H1 (cell line): Measurements from ENCODE around the gene ZBTB49. TPM values are rescaled to one million over a fixed set of nuclear protein-coding genes. Genes with fewer than 3 reads are reported as not detected.

Experiments used
- CTCF ChIA-PET: fragments of 300-600 bp; sonication (Branson Sonifier 250); formaldehyde crosslinking; loops from one replicate; lab custom pipeline; 2021; ENCODE audit not compliant: partially characterized antibody; lab: Charles Lee
- POLR2A ChIA-PET: fragments of 300-600 bp; sonication (Branson Sonifier 250); formaldehyde crosslinking; loops from one replicate; lab custom pipeline; 2021; ENCODE audit warnings: inconsistent platforms; ENCODE audit not compliant: partially characterized antibody; lab: Charles Lee
- DNase-seq, 2 experiments: peaks; one replicate each; pipeline versions ENCODE4 v3.0.0 to v3.0.0-alpha.2; 2010 to 2022; ENCODE audit warnings: low spot score in 2 of 2, low read depth in 1 of 2, mixed read lengths in 1 of 2
- FAIRE-seq: peaks from 2 replicates; lab custom pipeline; 2011; peaks lifted over from hg19 to GRCh38; lab: Jason Lieb, UNC
- H2AFZ ChIP-seq: 2 replicates; pipeline ENCODE4 v1.8.1; 2012; ENCODE audit warnings: low read length, inconsistent platforms
- H2AK5ac ChIP-seq: 2 replicates; pipeline ENCODE4 v1.6.1; 2013; ENCODE audit warnings: low read depth, low read length
- H2BK120ac ChIP-seq: replicated peaks from 2 replicates; pipeline ENCODE3; 2013; ENCODE audit warnings: low read depth, low read length, inconsistent platforms
- H2BK12ac ChIP-seq: 2 replicates; pipeline ENCODE4 v1.6.1; 2013; ENCODE audit warnings: low read depth, low read length
- H2BK15ac ChIP-seq: 2 replicates; pipeline ENCODE4 v1.6.1; 2013; ENCODE audit warnings: low read length
- H2BK20ac ChIP-seq: 2 replicates; pipeline ENCODE4 v1.6.1; 2013; ENCODE audit warnings: low read length
- H2BK5ac ChIP-seq: 2 replicates; pipeline ENCODE4 v1.6.1; 2013; ENCODE audit warnings: low read depth, low read length
- H3K14ac ChIP-seq: 2 replicates; pipeline ENCODE4 v1.6.1; 2013; ENCODE audit warnings: inconsistent platforms; ENCODE audit not compliant: insufficient read length
- H3K18ac ChIP-seq: 2 replicates; pipeline ENCODE4 v1.6.1; 2013; ENCODE audit warnings: low read length; ENCODE audit errors: extremely low read depth
- H3K23ac ChIP-seq: 2 replicates; pipeline ENCODE4 v1.6.1; 2013; ENCODE audit warnings: inconsistent platforms; ENCODE audit not compliant: insufficient read length
- H3K23me2 ChIP-seq: 2 replicates; pipeline ENCODE4 v1.6.1; 2013; ENCODE audit warnings: low read depth, low read length
- H3K27ac ChIP-seq: 2 replicates; pipeline ENCODE4 v1.6.1; 2011; ENCODE audit warnings: low read depth, low read length, inconsistent platforms
- H3K27me3 ChIP-seq, 4 experiments: replicated peaks in 1 of 4; 1 replicate in 1 of 4; 2 replicates in 3 of 4; pipeline versions ENCODE4 v1.6.1 to v1.8.1; 2011 to 2013; ENCODE audit warnings: low read length in 3 of 4, mild to moderate bottlenecking in 3 of 4, inconsistent platforms in 2 of 4, mixed read lengths in 2 of 4, moderate library complexity in 1 of 4; ENCODE audit not compliant: control insufficient read depth in 3 of 4, insufficient read depth in 3 of 4; ENCODE audit errors: extremely low read depth in 1 of 4
- H3K36me3 ChIP-seq, 4 experiments: 2 replicates each; pipeline versions ENCODE4 v1.6.1 to v1.8.1; 2011 to 2013; ENCODE audit warnings: mild to moderate bottlenecking in 4 of 4, low read length in 3 of 4, moderate library complexity in 2 of 4, control low read depth in 1 of 4, inconsistent platforms in 1 of 4; ENCODE audit not compliant: insufficient read depth in 4 of 4, control insufficient read depth in 2 of 4
- H3K4ac ChIP-seq: replicated peaks from 2 replicates; pipeline ENCODE3; 2013; ENCODE audit warnings: low read length, low read depth, mixed read lengths, inconsistent platforms; ENCODE audit not compliant: insufficient read length
- H3K4me1 ChIP-seq, 4 experiments: replicated peaks in 1 of 4; 1 replicate in 1 of 4; 2 replicates in 3 of 4; pipeline versions ENCODE4 v1.6.1 to v1.8.1; 2011 to 2013; ENCODE audit warnings: low read length in 3 of 4, inconsistent platforms in 2 of 4, mixed read lengths in 1 of 4; ENCODE audit not compliant: insufficient read depth in 4 of 4, control insufficient read depth in 3 of 4
- H3K4me2 ChIP-seq, 2 experiments: 2 replicates each; pipeline versions ENCODE4 v1.6.1 to v1.8.1; 2011 to 2013; ENCODE audit warnings: low read depth in 2 of 2, low read length in 2 of 2, control low read depth in 1 of 2, inconsistent platforms in 1 of 2, mild to moderate bottlenecking in 1 of 2; ENCODE audit not compliant: insufficient read depth in 1 of 2
- H3K4me3 ChIP-seq, 4 experiments: fragments of 200-600, 300-600 bp in 1 of 4; sonication (generic), shearing (Covaris generic), sonication (Bioruptor Twin) in 1 of 4; 2 replicates each; pipeline versions ENCODE4 v1.5.1 to v1.8.1; 2011 to 2016; ENCODE audit warnings: low read length in 4 of 4, low read depth in 3 of 4, control low read depth in 2 of 4, inconsistent platforms in 2 of 4, mild to moderate bottlenecking in 2 of 4, mixed read lengths in 1 of 4, moderate library complexity in 1 of 4; ENCODE audit not compliant: insufficient read depth in 2 of 4; ENCODE audit errors: extremely low read depth in 1 of 4
- H3K56ac ChIP-seq: replicated peaks from 2 replicates; pipeline ENCODE3; 2013; ENCODE audit warnings: low read depth, mild to moderate bottlenecking, mixed read lengths, low read length, inconsistent platforms; ENCODE audit not compliant: insufficient read length
- H3K79me1 ChIP-seq: 2 replicates; pipeline ENCODE4 v1.6.1; 2013; ENCODE audit warnings: low read depth, low read length, control low read depth
- H3K79me2 ChIP-seq, 2 experiments: 2 replicates each; pipeline versions ENCODE4 v1.6.1 to v1.8.1; 2012 to 2013; ENCODE audit warnings: low read length in 2 of 2, mild to moderate bottlenecking in 2 of 2, inconsistent platforms in 1 of 2; ENCODE audit not compliant: insufficient read depth in 2 of 2, control insufficient read depth in 1 of 2
- H3K9ac ChIP-seq, 4 experiments: replicated peaks in 1 of 4; 1 replicate in 1 of 4; 2 replicates in 3 of 4; pipeline versions ENCODE4 v1.6.1 to v1.8.1; 2011 to 2013; ENCODE audit warnings: low read depth in 3 of 4, low read length in 3 of 4, control low read depth in 2 of 4, mild to moderate bottlenecking in 2 of 4, moderate library complexity in 2 of 4, inconsistent platforms in 1 of 4; ENCODE audit errors: extremely low read depth in 1 of 4
- H3K9me3 ChIP-seq, 2 experiments: 2 replicates each; pipeline versions ENCODE4 v1.6.1 to v1.8.1; 2012 to 2013; ENCODE audit warnings: mild to moderate bottlenecking in 2 of 2, moderate library complexity in 2 of 2, control low read depth in 1 of 2, inconsistent platforms in 1 of 2, low read depth in 1 of 2, low read length in 1 of 2, mixed read lengths in 1 of 2; ENCODE audit not compliant: insufficient read depth in 2 of 2
- H4K20me1 ChIP-seq, 2 experiments: replicated peaks in 1 of 2; 2 replicates each; pipeline versions ENCODE3 to v1.8.1; 2011 to 2013; ENCODE audit warnings: inconsistent platforms in 2 of 2, low read length in 2 of 2, mild to moderate bottlenecking in 1 of 2; ENCODE audit not compliant: insufficient read depth in 2 of 2, control insufficient read depth in 1 of 2
- H4K5ac ChIP-seq: 2 replicates; pipeline ENCODE4 v1.6.1; 2013; ENCODE audit warnings: low read length, low read depth, mixed read lengths, inconsistent platforms; ENCODE audit not compliant: insufficient read length
- H4K8ac ChIP-seq: 2 replicates; pipeline ENCODE4 v1.8.0; 2013; ENCODE audit warnings: mild to moderate bottlenecking, moderate library complexity, low read length, inconsistent platforms; ENCODE audit not compliant: insufficient read depth; ENCODE audit errors: extremely low read depth
- H4K91ac ChIP-seq: replicated peaks from 2 replicates; pipeline ENCODE3; 2013; ENCODE audit warnings: low read length, mixed read lengths, inconsistent platforms; ENCODE audit not compliant: insufficient read length
- PHF8 ChIP-seq: fragments of 200-600 bp; sonication (generic); conservative IDR thresholded peaks from 2 replicates; pipeline ENCODE4 v1.7.1; 2012; ENCODE audit warnings: low read depth, mild to moderate bottlenecking, inconsistent platforms, low read length, moderate library complexity
- RXRA ChIP-seq: IDR thresholded peaks from 2 replicates; pipeline ENCODE4 v1.6.1; 2011; ENCODE audit warnings: low read depth, mild to moderate bottlenecking, low read length, moderate library complexity; ENCODE audit not compliant: insufficient read depth
- TAF7 ChIP-seq: optimal IDR thresholded peaks from 2 replicates; pipeline ENCODE3; 2011; ENCODE audit warnings: low read depth, mild to moderate bottlenecking, inconsistent platforms, low read length, moderate library complexity, borderline replicate concordance
- ZNF274 ChIP-seq: IDR thresholded peaks from 2 replicates; pipeline ENCODE4 v1.7.0; 2012; ENCODE audit warnings: low read length, borderline replicate concordance; ENCODE audit errors: extremely low read depth
- WGBS, 2 experiments: shearing (Covaris generic) in 1 of 2; methylation state at CpG; one replicate each; pipeline versions ENCODE4 v1.1.6 to v1.1.7; 2013 to 2015; ENCODE audit warnings: low lambda C conversion rate in 2 of 2, mixed read lengths in 2 of 2, inconsistent platforms in 1 of 2, low coverage in 1 of 2, missing lambda C conversion rate in 1 of 2; ENCODE audit not compliant: insufficient replicate concordance in 2 of 2, insufficient coverage in 1 of 2, insufficient read length in 1 of 2; ENCODE audit errors: extremely low coverage in 1 of 2, missing lambda C conversion rate in 1 of 2; 5-methylcytosine and 5-hydroxymethylcytosine counted together
- polyA plus RNA-seq, 7 experiments: library from polyadenylated mRNA; depleted of rRNA in 3 of 7; stranded (reverse) in 5 of 7; unstranded in 2 of 7; fragments of >200 nt in 5 of 7; fragments of 200-250 nt in 2 of 7; gene quantifications; 1 replicate in 5 of 7; 2 replicates in 1 of 7; 4 replicates in 1 of 7; pipeline versions ENCODE4 v1.2.1 to v1.2.3, GENCODE V29; 2011 to 2013; ENCODE audit warnings: missing spikeins in 2 of 7, mixed read lengths in 2 of 7
- total RNA-seq: library from RNA; stranded (reverse); fragmentation: NEBNext Ultra II Directional; extraction: Animal tissue kit (Norgen Biotek cat#: 25700); gene quantifications from 2 replicates; pipeline ENCODE4 v1.2.1, GENCODE V29; 2021
- TF ChIP-seq, protein P1 (sequence below): IDR thresholded peaks from 2 replicates; pipeline ENCODE4 v1.6.1; 2011; ENCODE audit warnings: low read length, improper control_type of control experiment

Gene ZBTB49
- total and polyA plus RNA-seq, 2 of the 8 experiments (the other 6 are each of a cell fraction or from before 2014, with no cell fraction given) = 4.2 to 6.8 TPM

- H3K36me3 ChIP-seq = peaks cover 0 to 25% (median 13%) of the 10 kb centered on the region in 4 experiments; a peak in 6 of 8 replicates
- FAIRE-seq = no peak
- POLR2A ChIA-PET = no interaction called here
These were observed 44.9 kb upstream of the ZBTB49 start for GRCh38 chr4:4245172-4245571.

More at GRCh38 chr4:4245172-4245571, 44.9 kb upstream of the ZBTB49 start:
- no peaks in the 10 kb centered on the region for H3K27me3 ChIP-seq
- no peak overlapping the region for H4K91ac ChIP-seq
- H4K20me1 ChIP-seq = peaks cover 0 to 3% of the 10 kb centered on the region in 2 experiments
- H2BK20ac ChIP-seq = no peak overlapping the region
- no peak overlapping the region for H3K18ac ChIP-seq
- no peak overlapping the region for H2BK120ac ChIP-seq
- peaks cover 3% of the 10 kb centered on the region; the same call in 1 of the 2 replicates for H3K79me1 ChIP-seq
- H3K79me2 ChIP-seq = peaks cover 0 to 8% of the 10 kb centered on the region in 2 experiments; a peak in 2 of 4 replicates
- no peak overlapping the region for H2BK15ac ChIP-seq
- no peak overlapping the region for H4K5ac ChIP-seq
- H3K27ac ChIP-seq = no peak overlapping the region
- no peak overlapping the region for H3K9ac ChIP-seq
- no peak overlapping the region for H2AK5ac ChIP-seq
- H3K23ac ChIP-seq = no peak overlapping the region
- no peaks in the 10 kb centered on the region for H3K9me3 ChIP-seq
- no peak overlapping the region for H2AFZ ChIP-seq
- no peak for DNase-seq
- H3K4ac ChIP-seq = no peak overlapping the region
- H3K4me1 ChIP-seq = peaks cover 0 to 6% (median 3%) of the 10 kb centered on the region in 4 experiments; a peak in 5 of 7 replicates
- no peak overlapping the region for H4K8ac ChIP-seq
- CTCF ChIA-PET = no interaction called here
- no peak overlapping the region for H3K56ac ChIP-seq
- no peak overlapping the region for H3K14ac ChIP-seq
- peaks cover 8% of the 10 kb centered on the region for H3K23me2 ChIP-seq
- 81% methylated on average over 1 of the region's 1 CpG; no CpG with 5 or more reads in 1 of the 2 experiments for WGBS, 2 experiments
- H3K4me2 ChIP-seq = no peak overlapping the region
- no peak overlapping the region for H2BK12ac ChIP-seq
- TF ChIP-seq ZNF274 (no peak), TAF7 (no peak), RXRA (no peak), PHF8 (no peak)
- TF ChIP-seq, protein P1, sequence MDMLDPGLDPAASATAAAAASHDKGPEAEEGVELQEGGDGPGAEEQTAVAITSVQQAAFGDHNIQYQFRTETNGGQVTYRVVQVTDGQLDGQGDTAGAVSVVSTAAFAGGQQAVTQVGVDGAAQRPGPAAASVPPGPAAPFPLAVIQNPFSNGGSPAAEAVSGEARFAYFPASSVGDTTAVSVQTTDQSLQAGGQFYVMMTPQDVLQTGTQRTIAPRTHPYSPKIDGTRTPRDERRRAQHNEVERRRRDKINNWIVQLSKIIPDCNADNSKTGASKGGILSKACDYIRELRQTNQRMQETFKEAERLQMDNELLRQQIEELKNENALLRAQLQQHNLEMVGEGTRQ = no peak
- H3K4me3 ChIP-seq = no peak overlapping the region
- H2BK5ac ChIP-seq = no peak overlapping the region
